PFSK-1 (cell line): ENCODE measurements around the gene GRID1.

Source experiments
- FOXP2 ChIP-seq: optimal IDR thresholded peaks from 2 replicates; pipeline ENCODE3; 2011; ENCODE audit warnings: borderline replicate concordance, control low read depth, inconsistent platforms; ENCODE audit not compliant: insufficient read depth; ENCODE audit errors: extremely low read length, extremely low read depth
- POLR2AphosphoS5 ChIP-seq: IDR thresholded peaks from 2 replicates; pipeline ENCODE4 v1.6.1; 2012; ENCODE audit warnings: low read depth, mild to moderate bottlenecking, control low read depth, low read length, moderate library complexity
- SIN3A ChIP-seq: IDR thresholded peaks from 2 replicates; pipeline ENCODE4 v1.6.1; 2012; ENCODE audit warnings: mild to moderate bottlenecking, low read length, moderate library complexity, borderline replicate concordance; ENCODE audit not compliant: insufficient read depth
- TAF1 ChIP-seq: IDR thresholded peaks from 2 replicates; pipeline ENCODE4 v1.6.1; 2012; ENCODE audit warnings: low read length, control low read depth, borderline replicate concordance; ENCODE audit not compliant: insufficient read depth
- TF ChIP-seq, protein P1 (sequence below), 2 experiments: IDR thresholded peaks; 2 replicates each; pipeline versions ENCODE4 v1.6.1 to v1.8.0; 2011 to 2012; ENCODE audit warnings: low read depth in 2 of 2, low read length in 2 of 2, control low read depth in 1 of 2, inconsistent platforms in 1 of 2, mild to moderate bottlenecking in 1 of 2, moderate library complexity in 1 of 2; ENCODE audit not compliant: insufficient read depth in 1 of 2

DNA sequence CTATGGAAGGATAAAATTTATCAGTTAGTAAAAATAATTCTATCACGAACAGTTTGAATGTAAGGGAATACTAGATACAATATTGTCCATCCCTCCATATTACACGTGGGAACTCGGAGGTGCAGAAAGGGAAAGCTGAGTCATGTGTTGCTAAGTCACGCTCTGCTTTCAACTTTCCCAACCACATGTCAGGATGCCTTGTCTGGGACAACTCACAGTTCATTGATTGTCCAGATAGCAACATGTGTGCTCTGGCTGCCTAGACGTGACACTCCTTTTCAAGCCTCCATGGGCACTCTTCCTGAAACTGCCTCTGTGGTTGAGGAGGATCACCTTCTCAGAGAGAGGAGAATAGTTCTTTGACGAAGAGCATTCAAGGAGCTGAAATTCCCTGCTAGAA is 808.1 kb downstream of the GRID1 start:
- TF ChIP-seq, protein P1, sequence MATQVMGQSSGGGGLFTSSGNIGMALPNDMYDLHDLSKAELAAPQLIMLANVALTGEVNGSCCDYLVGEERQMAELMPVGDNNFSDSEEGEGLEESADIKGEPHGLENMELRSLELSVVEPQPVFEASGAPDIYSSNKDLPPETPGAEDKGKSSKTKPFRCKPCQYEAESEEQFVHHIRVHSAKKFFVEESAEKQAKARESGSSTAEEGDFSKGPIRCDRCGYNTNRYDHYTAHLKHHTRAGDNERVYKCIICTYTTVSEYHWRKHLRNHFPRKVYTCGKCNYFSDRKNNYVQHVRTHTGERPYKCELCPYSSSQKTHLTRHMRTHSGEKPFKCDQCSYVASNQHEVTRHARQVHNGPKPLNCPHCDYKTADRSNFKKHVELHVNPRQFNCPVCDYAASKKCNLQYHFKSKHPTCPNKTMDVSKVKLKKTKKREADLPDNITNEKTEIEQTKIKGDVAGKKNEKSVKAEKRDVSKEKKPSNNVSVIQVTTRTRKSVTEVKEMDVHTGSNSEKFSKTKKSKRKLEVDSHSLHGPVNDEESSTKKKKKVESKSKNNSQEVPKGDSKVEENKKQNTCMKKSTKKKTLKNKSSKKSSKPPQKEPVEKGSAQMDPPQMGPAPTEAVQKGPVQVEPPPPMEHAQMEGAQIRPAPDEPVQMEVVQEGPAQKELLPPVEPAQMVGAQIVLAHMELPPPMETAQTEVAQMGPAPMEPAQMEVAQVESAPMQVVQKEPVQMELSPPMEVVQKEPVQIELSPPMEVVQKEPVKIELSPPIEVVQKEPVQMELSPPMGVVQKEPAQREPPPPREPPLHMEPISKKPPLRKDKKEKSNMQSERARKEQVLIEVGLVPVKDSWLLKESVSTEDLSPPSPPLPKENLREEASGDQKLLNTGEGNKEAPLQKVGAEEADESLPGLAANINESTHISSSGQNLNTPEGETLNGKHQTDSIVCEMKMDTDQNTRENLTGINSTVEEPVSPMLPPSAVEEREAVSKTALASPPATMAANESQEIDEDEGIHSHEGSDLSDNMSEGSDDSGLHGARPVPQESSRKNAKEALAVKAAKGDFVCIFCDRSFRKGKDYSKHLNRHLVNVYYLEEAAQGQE (IDR thresholded peaks at IDR 0.05; ENCODE audit: insufficient read depth in 1 of 2, low read depth in 2 of 2, low read length in 2 of 2), result no peak
- TF ChIP-seq TAF1 (no peak), FOXP2 (no peak), SIN3A (no peak), POLR2AphosphoS5 (no peak)
